Measurements from ENCODE around the gene OR2T3. TPM values are rescaled to one million over a fixed set of nuclear protein-coding genes. Genes with fewer than 3 reads are reported as not detected.
"Not testable (repeated sequence)": the region's sequence is repeated elsewhere in the genome, so short reads cannot be mapped to it uniquely, and the experiment has no call there.

The OR2T3 gene
- total and polyA plus RNA-seq, 2 donors = 0.11 TPM; not detected in 1

DNA sequence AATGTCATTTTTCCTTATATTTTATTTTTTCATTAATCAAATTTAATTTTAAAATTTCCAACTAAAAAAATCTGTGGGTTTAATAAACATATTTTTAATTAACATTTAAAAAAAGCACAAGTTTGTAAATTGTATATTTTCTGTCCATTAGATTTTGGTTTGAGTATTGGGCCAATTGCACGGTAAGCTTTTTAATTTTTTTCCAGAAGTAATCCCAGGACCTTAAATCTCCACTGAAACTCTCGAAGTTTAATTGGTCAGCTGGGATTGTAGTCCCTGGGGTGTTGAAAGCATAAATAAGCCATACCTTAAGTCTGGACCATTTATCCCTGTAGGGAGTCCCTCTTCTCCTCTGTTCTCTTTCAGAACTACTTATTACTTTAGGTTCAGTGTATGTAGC lies 34.6 kb downstream of the OR2T3 start, which contains the start of gene OR2G6:
TSS of gene OR2G6 (plus strand) at position 301 of the 400 bp plus-strand sequence. CDS start 13,574 bp downstream, outside the sequence.
- not testable (repeated sequence) for DNase-seq (ENCODE audit: low read depth in 6 of 9, low spot score in 9 of 9); H3K36me3 ChIP-seq (ENCODE audit: control insufficient read depth in 2 of 2, insufficient read depth in 2 of 2, low read length in 1 of 2); H3K9me3 ChIP-seq (ENCODE audit: control insufficient read depth in 2 of 2, insufficient read depth in 1 of 2, low read length in 1 of 2); H3K4me1 ChIP-seq (ENCODE audit: control insufficient read depth in 2 of 2, insufficient read depth in 2 of 2, low read length in 2 of 2); H3K4me3 ChIP-seq (ENCODE audit: low read length in 2 of 2); H3K27me3 ChIP-seq (ENCODE audit: control insufficient read depth in 2 of 2, insufficient read depth in 1 of 2, low read length in 1 of 2); H3K27ac ChIP-seq (ENCODE audit: low read depth in 1 of 2, low read length in 1 of 2)
- no CpG with 5 or more reads among the region's 2 CpGs for WGBS

DNA sequence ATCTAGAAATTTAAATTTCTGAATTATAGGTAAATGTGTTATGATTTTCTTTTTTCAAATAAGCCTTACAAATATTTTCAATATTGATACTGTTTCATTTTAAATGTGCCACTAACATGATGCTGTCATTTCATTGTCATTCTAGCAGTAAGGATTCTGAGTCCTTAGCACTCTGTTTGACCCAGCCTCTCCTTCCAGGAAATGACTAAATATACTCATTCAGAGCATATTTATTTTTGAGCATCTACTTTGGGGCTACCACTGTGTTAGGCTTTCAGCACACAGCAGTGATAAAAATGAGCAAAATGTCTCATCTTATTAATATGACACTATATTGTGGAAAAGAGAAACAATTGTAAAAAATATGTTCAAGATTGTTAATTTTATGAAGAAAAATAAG lies 37.1 kb downstream of the OR2T3 start:
- not testable (repeated sequence) for H3K4me3 ChIP-seq (ENCODE audit: low read length in 2 of 2); H3K27me3 ChIP-seq (ENCODE audit: control insufficient read depth in 2 of 2, insufficient read depth in 1 of 2, low read length in 1 of 2); H3K4me1 ChIP-seq (ENCODE audit: control insufficient read depth in 2 of 2, insufficient read depth in 2 of 2, low read length in 2 of 2); H3K27ac ChIP-seq (ENCODE audit: low read depth in 1 of 2, low read length in 1 of 2); H3K9me3 ChIP-seq (ENCODE audit: control insufficient read depth in 2 of 2, insufficient read depth in 1 of 2, low read length in 1 of 2); H3K36me3 ChIP-seq (ENCODE audit: control insufficient read depth in 2 of 2, insufficient read depth in 2 of 2, low read length in 1 of 2); DNase-seq (ENCODE audit: low read depth in 6 of 9, low spot score in 9 of 9)

DNA sequence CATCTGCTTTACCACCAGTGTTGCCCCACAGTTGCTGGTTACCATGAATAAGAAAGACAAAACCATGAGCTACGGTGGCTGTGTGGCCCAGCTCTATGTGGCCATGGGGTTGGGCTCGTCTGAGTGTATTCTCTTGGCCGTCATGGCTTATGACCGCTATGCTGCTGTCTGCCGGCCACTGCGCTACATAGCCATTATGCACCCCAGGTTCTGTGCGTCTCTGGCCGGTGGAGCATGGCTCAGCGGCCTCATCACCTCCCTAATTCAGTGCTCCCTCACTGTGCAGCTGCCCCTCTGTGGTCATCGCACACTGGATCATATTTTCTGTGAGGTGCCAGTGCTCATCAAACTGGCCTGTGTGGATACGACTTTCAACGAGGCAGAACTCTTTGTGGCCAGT lies 48.7 kb downstream of the OR2T3 start:
- Histone ChIP-seq H3K36me3 (ENCODE audit: control insufficient read depth in 2 of 2, insufficient read depth in 2 of 2, low read length in 1 of 2) (no peaks in the 10 kb centered on the region), H3K4me1 (ENCODE audit: control insufficient read depth in 2 of 2, insufficient read depth in 2 of 2, low read length in 2 of 2) (no peaks in the 10 kb centered on the region), H3K4me3 (ENCODE audit: low read length in 2 of 2) (no peak overlapping the region), H3K27me3 (ENCODE audit: control insufficient read depth in 2 of 2, insufficient read depth in 1 of 2, low read length in 1 of 2) (no peaks in the 10 kb centered on the region), H3K9me3 (ENCODE audit: control insufficient read depth in 2 of 2, insufficient read depth in 1 of 2, low read length in 1 of 2) (peaks cover 0 to 7% of the 10 kb centered on the region in 2 donors), H3K27ac (ENCODE audit: low read depth in 1 of 2, low read length in 1 of 2) (no peak overlapping the region)
- WGBS = 95% methylated on average over 12 of the region's 12 CpGs
- no peak for DNase-seq (ENCODE audit: low read depth in 6 of 9, low spot score in 9 of 9)

Other genes with a start within 250 kb of the OR2T3 start
- not detected for gene OR2M4, start 241.9 kb upstream of the OR2T3 start, total RNA-seq
- gene OR2M4, start 241.9 kb upstream of the OR2T3 start, polyA plus RNA-seq = under 0.01 TPM
- gene OR2T33, start 195.4 kb upstream of the OR2T3 start, total RNA-seq = not detected
- not detected for gene OR2T33, start 195.4 kb upstream of the OR2T3 start, polyA plus RNA-seq
- not detected for gene OR2T12, start 169.9 kb upstream of the OR2T3 start, total RNA-seq
- not detected for gene OR2T12, start 169.9 kb upstream of the OR2T3 start, polyA plus RNA-seq
- gene OR2M7, start 148.8 kb upstream of the OR2T3 start, total RNA-seq = not detected
- gene OR2M7, start 148.8 kb upstream of the OR2T3 start, polyA plus RNA-seq = not detected
- gene OR14C36, start 124.6 kb upstream of the OR2T3 start, total RNA-seq = not detected
- gene OR14C36, start 124.6 kb upstream of the OR2T3 start, polyA plus RNA-seq = 0.07 TPM
- not detected for gene OR2T4, start 111.7 kb upstream of the OR2T3 start, total RNA-seq
- gene OR2T4, start 111.7 kb upstream of the OR2T3 start, polyA plus RNA-seq = not detected
- gene OR2T6, start 97.6 kb upstream of the OR2T3 start, total RNA-seq = not detected
- not detected for gene OR2T6, start 97.6 kb upstream of the OR2T3 start, polyA plus RNA-seq
- not detected for gene OR2T1, start 70.3 kb upstream of the OR2T3 start, total RNA-seq
- gene OR2T1, start 70.3 kb upstream of the OR2T3 start, polyA plus RNA-seq = 0.02 TPM
- gene OR2T2, start 27.7 kb upstream of the OR2T3 start, total RNA-seq = not detected
- gene OR2T2, start 27.7 kb upstream of the OR2T3 start, polyA plus RNA-seq = under 0.01 TPM
- not detected for gene OR2T5, start 15.2 kb downstream of the OR2T3 start, total RNA-seq
- gene OR2T5, start 15.2 kb downstream of the OR2T3 start, polyA plus RNA-seq = not detected
- not detected for gene OR2G6, start 34.7 kb downstream of the OR2T3 start, total RNA-seq
- gene OR2G6, start 34.7 kb downstream of the OR2T3 start, polyA plus RNA-seq = 0.05 TPM
- gene OR2T29, start 89.4 kb downstream of the OR2T3 start, total RNA-seq = not detected
- gene OR2T29, start 89.4 kb downstream of the OR2T3 start, polyA plus RNA-seq = not detected
- gene OR2T34, start 101.4 kb downstream of the OR2T3 start, total RNA-seq = not detected
- 0.02 TPM for gene OR2T34, start 101.4 kb downstream of the OR2T3 start, polyA plus RNA-seq
- not detected for gene OR2T10, start 124.3 kb downstream of the OR2T3 start, total RNA-seq
- not detected for gene OR2T10, start 124.3 kb downstream of the OR2T3 start, polyA plus RNA-seq
- gene OR2T11, start 161.7 kb downstream of the OR2T3 start, total RNA-seq = under 0.01 TPM
- gene OR2T11, start 161.7 kb downstream of the OR2T3 start, polyA plus RNA-seq = not detected
- not detected for gene OR2T35, start 171.9 kb downstream of the OR2T3 start, total RNA-seq
- gene OR2T35, start 171.9 kb downstream of the OR2T3 start, polyA plus RNA-seq = not detected
- gene OR2T27, start 182.2 kb downstream of the OR2T3 start, total RNA-seq = not detected
- not detected for gene OR2T27, start 182.2 kb downstream of the OR2T3 start, polyA plus RNA-seq
- gene OR14I1, start 229.4 kb downstream of the OR2T3 start, total RNA-seq = not detected
- not detected for gene OR14I1, start 229.4 kb downstream of the OR2T3 start, polyA plus RNA-seq

Data from thymus (tissue), 11 donors.